ENCODE results near the gene RNF145. TPM values are rescaled to one million over a fixed set of nuclear protein-coding genes. Genes with fewer than 3 reads are reported as not detected.

The RNF145 gene
- total RNA-seq, 1 donor from 2014 or later, result 221 TPM

GRCh38 chr5:159112436-159112835 is 96.9 kb downstream of the RNF145 start:
- DNase-seq (no peak), ATAC-seq (no peak)
- H3K27me3 ChIP-seq (ENCODE audit: low read depth), result peaks cover 9% of the 10 kb centered on the region
- no peaks in the 10 kb centered on the region for H3K9me3 ChIP-seq
- H3K36me3 ChIP-seq, result no peaks in the 10 kb centered on the region
- no peak overlapping the region for H3K27ac ChIP-seq
- H3K4me3 ChIP-seq, result no peak overlapping the region
- H3K4me1 ChIP-seq, result no peaks in the 10 kb centered on the region
- no peak for TF ChIP-seq CTCF (IDR thresholded peaks at IDR 0.05)
- intact Hi-C loops (cut with DNase I), result no loop called here

Other genes with a start within 250 kb of the RNF145 start
- 10.6 TPM for gene EBF1, start 109.6 kb downstream of the RNF145 start, total RNA-seq
- gene UBLCP1, start 53.7 kb upstream of the RNF145 start, total RNA-seq, result 28.9 TPM
- gene IL12B, start 120.9 kb upstream of the RNF145 start, total RNA-seq, result not detected